ENCODE measurements around the gene RNFT2.
"Not testable (repeated sequence)": the region's sequence is repeated elsewhere in the genome, so short reads cannot be mapped to it uniquely, and the experiment has no call there.

RNFT2 gene

DNA sequence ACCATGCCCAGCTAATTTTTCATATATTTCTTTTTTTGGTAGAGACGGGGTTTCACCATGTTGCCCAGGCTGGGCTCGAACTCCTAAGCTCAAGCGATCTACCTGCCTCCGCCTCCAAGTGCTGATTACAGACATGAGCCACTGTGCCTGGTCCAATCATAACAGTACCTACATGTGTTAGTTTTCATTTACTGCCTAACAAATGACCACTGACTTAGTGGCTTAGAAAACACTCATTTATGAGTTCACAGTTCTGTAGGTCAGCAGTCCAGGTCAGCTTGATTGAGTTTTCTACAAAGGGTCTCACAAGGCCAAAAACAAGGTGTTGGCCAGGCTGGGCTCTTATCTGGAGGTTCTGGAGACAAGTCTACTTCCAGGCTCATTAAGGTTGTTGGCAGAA lies 60.6 kb downstream of the RNFT2 start:
- no peak for DNase-seq

DNA sequence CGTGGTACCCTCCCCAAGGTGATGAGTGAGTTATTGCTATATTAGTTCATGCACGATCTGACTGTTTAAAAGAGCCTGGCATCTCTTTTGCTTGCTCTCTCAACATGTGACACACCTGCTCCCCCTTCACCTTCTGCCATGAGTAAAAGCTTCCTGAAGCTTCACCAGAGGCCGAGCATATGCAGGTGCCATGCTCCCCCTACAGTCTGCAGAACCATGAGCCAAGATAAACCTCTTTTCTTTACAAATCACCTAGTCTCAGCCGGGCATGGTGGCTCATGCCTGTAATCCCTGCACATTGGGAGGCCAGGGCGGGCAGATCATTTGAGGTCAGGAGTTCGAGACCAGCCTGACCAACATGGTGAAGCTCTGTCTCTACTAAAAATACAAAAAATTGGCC lies 61.8 kb downstream of the RNFT2 start:
- DNase-seq, result no peak

DNA sequence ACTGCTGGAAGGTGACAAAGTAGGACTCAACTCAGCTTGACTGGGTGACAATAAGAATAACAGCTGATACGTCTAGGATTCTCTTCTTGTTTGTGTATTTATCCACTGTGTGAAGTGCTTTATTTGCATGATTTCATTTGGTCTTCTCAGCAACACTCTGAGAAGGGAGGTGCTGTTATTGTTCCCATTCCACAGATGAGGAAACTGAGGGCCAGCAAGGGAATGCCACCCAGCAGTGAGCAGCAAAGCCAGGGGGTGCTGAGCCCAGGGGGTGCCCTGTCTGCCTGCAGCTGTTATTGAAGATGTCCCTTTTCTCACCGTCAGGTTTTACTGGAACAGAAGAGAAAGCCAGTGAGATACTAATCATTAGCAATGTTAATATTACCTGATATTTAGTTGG lies 62.8 kb downstream of the RNFT2 start:
- no peak for DNase-seq

DNA sequence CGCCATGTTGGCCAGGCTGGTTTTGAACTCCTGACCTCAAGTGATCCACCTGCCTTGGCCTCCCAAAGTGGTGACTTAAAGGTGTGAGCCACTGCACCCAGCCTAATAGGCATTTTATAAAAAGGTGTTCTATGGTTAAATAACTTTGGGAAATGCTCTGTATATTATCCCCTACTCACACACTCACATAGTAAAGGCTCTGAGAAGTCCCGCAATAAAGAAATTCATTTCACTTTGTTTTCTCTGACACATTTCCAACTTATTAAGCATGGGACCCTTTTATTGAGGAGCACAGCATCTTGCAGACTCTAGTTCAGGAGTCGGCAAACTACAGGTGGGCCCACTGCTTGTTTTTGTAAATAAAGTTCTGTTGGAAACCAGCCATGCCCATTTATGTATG lies 63.9 kb downstream of the RNFT2 start:
- DNase-seq, result no peak

DNA sequence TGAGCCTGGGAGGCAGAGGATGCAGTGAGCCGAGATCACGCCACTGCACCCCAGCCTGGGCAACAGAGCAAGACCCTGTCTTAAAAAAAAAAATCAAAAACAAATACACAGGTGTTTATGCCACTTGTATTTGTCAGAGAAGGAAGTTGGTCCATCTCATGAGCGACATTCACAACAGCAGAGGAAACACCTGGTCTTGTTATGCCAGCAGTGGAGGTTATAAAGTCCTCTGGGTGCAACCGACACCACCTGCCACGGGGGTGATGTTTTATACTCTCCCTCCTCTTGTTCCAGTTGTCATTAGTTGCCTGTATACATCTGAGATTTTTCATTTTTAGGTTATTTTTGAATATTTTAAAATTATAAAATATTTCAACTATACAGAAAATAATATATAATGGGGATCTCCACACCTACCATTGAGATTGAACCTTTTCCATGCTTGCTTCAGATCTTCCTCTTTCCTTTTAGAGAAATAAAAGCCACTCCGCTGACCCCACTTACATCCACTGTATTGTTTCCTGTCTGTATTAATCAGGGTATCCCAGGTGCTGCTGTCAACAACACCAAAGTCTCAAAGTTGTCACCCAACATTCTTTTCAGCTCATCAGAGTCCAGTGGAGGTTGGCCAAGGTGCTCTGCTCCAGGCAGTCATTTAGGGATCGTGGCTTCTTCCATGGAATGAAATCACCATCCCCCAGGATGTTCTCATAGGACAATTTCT lies 65.1 kb downstream of the RNFT2 start:
- no peak for DNase-seq

DNA sequence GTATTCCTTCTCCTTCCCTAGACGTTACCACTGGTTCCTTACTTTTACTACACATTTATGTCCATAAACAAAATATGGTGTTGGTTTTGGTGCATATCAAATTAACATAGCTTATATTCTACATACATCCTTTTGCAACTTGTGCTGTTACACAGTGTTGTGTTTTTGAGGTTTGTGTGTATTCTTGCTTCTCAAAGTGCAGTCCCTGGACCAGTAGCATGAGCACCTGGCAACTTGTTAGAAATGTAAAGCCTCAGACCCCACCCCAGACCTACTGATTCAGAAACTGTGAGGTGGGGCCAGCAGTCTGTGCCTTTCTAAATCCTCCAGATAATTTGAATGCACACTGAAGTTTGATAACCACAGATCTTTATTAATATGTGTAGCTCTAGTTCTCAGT lies 65.9 kb downstream of the RNFT2 start:
- DNase-seq, result no peak

DNA sequence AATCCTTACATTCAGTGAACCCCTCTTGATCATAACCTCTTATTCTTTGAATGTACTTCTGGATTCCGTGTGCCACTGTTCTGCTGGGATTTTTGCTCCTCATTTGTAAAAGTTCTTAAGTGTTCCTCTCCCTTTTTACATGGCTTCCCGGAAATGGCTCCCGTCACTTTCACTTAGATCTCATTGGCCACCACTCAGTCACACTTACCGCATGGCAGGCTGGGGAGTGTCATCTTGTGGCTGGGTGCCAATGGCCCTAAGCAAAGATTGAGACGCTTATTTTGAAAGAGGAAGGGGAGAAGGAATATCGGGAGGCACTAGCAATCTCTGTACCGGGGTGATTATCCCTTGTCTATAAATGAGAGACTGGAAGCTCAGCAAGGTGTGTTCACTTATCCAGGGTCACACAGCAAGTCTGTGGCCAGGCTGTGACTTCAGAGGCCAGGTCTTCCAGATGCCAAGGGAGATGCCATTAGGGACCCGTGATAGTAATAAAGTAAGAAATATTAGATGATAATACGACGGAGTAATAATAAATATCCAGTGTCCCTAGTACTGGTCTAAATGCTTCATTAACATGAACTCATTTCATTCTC lies 68.8 kb downstream of the RNFT2 start:
- DNase-seq, result no peak

DNA sequence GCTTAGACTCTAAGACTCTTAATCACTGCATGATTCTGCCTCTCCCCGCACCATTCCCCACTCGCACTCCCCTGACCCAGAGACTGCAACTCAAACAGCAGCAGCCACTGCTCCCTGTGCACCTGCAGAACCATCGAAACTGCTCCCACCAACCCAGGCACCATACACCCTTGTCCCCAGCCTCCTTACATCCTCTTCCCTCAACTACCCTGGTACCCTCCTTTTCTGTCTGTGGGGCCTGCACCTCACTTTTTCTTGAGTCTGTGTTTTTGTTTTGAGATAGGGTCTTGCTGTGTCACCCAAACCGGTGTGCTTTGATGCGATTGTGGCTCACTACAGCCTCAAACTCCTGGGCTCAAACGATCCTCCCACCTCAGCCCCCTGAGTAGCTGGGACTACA lies 69.4 kb downstream of the RNFT2 start:
- DNase-seq, result no peak

DNA sequence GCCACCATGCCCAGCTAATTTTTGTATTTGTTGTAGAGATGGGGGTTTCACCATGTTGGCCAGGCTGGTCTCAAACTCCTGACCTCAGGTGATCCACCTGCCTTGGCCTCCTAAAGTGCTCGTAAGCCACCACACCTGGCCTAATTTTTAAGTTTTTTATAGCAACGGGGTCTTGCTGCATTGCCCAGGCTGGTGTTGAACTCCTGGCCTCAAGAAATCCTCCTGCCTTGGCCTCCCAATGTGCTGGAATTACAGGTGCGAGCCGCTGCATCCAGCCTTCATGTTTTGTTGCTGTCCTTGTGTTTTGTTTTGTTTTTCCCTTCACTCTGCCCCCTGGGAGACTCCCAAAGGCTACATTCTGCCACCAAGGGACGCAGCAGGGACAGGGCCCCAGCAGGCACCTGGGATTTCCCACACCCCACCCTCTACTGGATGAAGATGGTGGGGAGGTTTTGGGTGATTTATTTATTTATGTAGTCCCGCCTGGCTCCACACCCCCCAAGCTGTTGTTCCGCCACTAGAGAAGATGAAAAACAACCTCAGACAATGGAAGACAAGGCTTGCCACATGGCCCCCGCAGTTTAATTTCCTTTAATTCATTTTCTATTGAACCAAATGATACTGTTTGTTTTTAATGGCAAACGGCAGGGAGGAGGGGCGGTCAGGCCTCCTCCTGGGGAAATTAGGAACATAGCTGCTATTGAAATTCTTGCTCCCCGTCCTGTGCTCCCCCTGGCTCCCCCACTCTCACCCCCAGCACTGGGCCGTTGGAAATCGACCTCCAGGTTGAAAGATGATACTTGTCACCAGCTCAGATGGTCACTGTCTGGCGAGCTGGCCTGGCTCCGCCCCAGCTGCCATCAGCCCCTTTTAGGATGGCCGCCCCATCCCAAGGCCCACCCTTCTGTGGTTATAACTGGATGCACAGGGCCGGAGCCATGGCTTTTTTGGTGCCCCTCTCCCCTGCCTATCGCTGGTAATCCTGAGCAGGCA lies 70.3 kb downstream of the RNFT2 start:
- DNase-seq, result no peak

DNA sequence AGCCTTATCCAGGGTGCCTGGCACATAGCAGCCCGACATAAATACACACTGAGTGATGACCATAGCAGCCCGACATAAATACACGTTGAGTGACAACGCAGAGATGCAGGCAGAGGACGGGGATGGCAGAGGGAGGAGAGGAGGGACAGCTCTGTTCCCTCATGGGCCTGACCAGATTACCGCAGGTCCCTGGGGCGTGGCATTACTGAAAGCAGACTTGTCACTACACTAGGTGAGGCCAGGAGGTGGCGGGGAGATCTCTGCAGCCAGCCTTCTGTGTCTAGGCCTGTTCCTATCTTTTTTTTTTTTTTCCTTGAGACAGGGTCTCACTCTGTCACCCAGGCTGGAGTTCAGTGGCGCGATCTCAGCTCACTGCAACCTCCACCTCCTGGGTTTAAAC lies 74.1 kb downstream of the RNFT2 start:
- DNase-seq, result no peak

DNA sequence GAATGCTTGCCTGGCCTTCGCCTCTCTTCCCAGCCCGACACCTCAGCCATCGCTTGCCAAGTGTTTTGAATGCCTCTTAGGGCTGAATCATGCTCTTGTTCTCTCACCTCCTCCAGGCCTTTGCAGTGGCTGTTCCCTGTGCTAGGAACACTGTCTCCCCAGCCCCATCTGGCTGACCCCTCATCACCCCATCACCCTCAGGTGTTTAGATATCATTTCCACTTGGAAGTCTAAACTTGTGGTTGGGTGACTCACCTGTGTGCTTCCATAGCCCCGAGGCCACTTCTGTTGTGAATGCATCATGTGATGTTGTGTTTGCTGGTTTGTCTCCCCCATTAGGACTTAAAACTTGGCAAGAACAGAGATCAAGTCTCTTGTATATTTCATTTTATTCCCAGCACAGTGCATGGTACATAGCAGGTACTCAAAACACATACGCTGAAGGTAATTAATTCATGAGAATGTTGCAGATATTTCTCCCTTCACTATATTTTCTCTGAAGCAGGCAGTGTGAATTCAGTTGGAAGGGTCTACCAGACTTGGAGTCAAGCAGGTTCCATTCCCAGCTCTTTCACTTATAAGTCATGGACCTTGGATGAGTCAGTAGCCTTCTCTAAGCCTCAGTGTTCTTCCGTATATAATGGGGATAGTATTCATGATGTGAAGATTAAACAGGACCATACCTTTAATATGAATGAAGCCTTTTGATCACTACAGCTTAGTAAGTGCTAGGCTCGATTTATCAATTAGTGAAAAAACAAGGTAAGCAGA lies 75.3 kb downstream of the RNFT2 start:
- DNase-seq, result no peak

DNA sequence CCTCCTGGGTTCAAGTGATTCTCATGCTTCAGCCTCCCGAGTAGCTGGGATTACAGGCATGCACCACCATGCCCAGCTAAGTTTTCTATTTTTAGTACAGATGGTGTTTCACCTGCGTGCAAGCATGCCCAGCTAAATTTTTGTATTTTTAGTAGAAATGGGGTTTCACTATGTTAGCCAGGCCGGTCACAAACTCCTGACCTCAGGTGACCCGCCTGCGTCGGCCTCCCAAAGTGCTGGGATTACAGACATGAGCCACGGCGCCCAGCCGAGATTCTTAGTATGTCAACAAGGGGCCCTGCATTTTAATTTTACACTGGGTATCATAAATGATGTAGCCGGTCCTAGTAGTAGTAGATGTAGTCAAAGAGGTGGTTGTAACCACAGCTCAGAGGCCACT lies 76.7 kb downstream of the RNFT2 start:
- DNase-seq, result not testable (repeated sequence)

DNA sequence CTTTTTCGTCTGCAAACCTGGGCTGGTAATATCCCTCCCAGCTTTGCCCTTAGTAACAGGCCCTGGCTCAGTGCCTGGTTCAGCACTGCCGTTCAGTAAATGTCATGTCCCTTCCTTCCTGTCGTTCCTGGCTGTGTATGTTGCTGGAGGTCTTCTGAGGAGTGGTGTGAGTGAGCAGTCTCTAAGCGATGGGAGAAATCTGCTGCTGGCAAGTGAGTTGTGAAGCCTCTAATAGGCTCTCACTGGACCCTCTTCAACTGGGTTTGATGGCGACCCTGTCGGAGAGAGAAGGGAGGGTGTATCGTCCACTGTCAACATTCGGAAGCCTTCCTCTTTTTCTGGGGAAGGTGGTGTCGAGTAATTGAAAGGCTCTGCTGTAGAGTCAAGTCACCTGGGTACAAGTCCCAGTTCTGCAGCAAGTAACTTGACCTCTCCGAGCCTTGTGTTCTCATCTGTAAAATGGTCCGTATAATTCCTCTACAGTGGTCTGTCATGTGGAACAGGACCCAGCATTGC lies 80.3 kb downstream of the RNFT2 start:
- peak; percentile 41 to 48 for DNase-seq

DNA sequence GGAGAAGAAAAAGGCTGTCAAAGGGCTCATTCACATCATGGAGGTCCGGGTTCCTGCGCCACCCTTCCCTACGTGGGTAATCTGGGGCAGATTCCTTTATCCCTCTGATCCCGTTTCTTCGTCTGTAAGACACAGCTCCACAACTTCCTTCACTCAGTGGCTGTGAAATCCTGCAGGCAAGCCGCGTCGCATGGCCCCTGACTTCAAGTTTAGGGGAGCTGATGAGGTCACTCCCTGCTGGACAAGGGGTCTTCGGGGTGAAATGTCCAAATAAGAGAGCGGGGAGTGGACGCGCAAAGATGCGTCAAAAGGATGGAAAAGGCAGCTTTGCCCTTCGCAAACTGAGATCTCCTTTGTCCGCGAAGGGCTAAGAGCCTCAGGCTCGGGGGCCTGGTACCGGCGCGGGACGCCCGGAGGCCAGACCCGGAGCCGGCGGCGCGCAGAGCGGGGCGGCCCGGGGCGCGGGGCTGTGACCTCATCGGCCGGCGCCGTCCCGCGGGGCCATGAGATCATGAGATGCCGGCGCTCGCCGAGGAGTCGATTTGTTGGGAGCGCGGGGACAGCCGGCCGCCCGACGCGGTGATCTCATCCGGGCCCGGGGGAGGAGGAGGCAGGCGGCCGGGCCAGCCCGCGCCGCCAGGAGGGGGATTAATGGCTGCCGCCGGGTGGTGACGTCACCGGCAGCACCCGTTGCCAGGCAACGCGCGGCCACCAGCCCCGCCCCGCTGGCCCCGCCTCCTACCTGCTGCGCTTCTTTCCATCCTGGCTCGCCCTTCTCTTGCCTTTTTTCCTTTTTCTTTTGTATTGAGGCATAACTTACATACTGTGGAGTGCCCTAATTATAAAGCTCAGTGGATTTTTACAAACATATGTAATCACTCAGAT lies 81.1 kb downstream of the RNFT2 start:
- DNase-seq, result peak; percentile 47 to 59

DNA sequence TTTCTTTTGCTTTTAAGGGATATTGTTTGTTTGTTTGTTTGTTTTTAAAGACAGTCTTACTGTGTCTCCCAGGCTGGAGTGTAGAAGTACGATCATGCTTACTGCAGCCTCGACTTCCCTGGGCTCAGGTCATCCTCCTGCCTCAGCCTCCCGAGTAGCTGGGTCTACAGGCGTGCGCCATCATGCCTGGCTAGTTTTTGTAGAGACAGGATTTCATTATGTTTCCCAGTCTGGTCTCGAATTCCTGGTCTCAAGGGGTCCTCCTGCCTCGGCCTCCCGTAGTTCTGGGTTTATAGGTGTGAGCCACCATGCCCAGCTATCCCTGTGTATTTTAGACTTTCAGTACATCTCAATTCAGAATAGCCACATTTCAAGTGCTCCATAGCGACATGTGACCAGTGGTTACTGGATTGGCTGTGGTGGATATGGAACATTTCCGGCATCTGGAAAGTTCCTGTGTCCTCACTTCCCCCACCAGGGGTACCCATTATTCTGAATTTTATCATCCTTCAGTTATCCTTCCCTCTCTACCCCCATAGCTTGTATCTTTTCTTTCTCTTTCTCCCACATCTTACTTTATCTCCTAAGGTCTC lies 82.0 kb downstream of the RNFT2 start:
- no peak for DNase-seq

DNA sequence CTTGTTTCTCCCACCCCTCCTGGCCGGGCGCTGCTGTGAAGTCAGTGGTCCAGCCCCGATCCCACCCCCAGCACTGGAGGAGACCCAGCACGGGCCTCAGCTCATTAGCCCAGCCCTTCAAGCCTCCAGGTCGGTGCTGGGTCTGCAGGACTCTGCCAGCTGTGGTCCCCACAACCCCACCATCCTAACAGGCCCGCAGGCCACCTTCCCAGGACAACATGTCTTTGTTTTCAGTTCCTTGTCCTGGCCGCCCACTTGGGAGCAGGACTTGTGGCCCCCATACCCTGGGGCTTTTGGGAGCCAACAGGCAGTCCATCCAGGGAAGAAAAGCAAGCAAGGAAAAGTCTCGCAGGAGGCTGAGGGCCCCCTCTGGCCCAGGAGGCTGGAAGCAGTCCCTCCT lies 83.2 kb downstream of the RNFT2 start:
- DNase-seq, result no peak

DNA sequence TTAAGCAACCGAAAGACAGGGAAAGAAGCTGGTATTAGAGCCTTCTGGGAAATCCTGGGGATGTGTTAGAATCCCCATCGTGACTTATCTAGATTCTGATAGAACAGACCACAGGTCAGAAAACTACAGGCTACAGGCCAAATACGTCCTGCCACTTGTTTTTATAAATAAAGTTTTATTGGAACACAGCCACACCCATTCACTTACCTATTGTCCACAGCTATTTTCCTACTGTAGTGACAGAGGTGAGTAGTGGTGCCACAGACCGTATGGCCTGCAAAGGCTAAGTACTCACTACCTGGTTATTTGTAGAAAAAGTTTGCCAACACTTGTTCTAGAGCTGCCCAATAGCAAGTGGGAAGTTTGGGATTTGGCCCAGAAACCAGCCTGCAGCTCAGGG lies 89.3 kb downstream of the RNFT2 start:
- no peak for DNase-seq

DNA sequence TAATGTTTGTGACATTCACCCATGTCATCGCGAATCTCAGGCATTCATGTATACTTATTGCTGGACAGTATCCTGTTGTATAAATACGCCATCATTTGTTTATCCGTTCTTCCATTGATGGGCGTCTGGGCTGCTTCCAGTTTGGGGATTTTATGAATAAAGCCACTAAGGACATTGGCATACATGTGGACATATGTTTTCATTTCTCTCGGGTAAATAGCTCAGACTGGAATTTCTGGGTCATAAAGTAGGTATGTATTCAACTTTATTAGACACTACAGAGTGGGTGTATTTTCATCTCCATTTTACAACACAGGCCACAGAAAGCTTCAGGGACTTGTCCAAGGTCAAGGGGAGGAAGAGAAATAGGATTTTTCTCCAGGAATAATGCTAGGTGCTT lies 94.2 kb downstream of the RNFT2 start:
- DNase-seq, result no peak

DNA sequence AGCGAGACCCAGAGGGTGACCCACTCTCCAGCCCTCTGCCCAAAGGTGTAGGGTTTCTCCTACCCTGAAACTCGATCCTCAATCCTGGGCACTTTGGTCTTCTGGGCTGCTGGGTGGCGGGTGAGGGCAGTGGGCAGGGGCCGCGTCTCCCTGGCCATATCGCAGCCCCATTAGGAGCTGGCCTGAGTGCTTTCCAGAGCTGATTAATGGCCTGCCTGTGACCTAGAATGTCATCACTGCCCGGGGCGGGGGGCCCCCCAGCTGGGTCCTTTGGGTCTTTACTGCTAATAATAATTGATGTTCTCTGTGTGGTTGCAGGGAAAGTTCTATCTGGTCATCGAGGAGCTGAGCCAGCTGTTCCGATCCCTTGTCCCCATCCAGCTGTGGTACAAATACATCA lies 95.4 kb downstream of the RNFT2 start:
- no peak for DNase-seq

DNA sequence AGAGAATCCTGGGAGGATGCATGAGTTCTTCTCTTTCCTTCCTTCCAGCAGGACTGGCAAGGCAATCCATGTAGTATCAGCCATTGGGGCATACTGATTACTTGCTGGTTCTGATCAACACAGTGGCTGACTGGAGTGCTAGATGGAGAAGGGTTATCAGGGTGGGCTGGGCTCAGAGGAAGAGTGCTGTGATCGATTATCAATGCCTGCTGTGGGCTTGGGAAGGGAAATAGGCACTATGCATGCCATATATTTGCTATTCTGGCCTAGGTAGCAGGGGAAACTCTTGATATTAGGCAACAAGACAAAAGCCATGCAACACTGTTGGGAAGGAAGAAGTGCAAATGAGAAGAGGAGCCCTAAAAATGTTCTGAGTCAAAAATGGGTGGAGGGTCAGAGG lies 97.4 kb downstream of the RNFT2 start:
- DNase-seq, result no peak

DNA sequence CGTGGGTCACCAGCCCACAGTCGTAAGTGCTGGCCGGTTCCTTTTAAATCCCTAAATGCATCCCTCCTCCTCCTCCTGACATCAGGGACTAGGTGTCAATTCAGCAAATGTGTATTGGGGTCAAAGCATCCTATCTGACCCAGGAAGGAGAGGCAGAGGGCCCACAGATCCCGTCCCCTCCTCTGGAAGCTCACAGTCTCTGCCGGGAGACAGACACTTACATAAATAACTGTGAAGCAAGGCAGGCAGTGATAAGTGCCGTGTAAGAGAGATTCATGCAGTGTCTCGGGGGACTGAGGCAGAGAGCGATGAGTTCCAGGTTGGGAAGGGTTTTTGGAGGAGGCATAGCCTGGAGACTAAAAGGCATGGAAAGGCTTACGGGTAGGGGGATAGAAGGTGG lies 99.0 kb downstream of the RNFT2 start:
- DNase-seq, result no peak

Data from AML-193 (cell line).